ENCODE measurements around the gene CCDC192.

- no peak for TF ChIP-seq CTCF (conservative IDR thresholded peaks at IDR 0.05; ENCODE audit: low read depth in 2 of 2)
- no peak for TF ChIP-seq REST (IDR thresholded peaks at IDR 0.05; ENCODE audit: unreplicated experiment)
- no peak for TF ChIP-seq EZH2 (IDR thresholded peaks at IDR 0.05; ENCODE audit: low read depth, unreplicated experiment)
- no peak for TF ChIP-seq EZH2phosphoT487 (IDR thresholded peaks at IDR 0.05; ENCODE audit: unreplicated experiment)
- no peak for TF ChIP-seq POLR2AphosphoS5 (IDR thresholded peaks at IDR 0.05; ENCODE audit: low read depth)
- TF ChIP-seq ETS1 (IDR thresholded peaks at IDR 0.05) = no peak
- TF ChIP-seq ZNF331 (CRISPR knock-in tag; IDR thresholded peaks at IDR 0.05; ENCODE audit: low read depth) = no peak
- no peak for TF ChIP-seq CREB1 (CRISPR knock-in tag; IDR thresholded peaks at IDR 0.05; ENCODE audit: low read depth)
Measured at GRCh38 chr5:127758766-127759283, 55.6 kb downstream of the CCDC192 start.
